ENCODE measurements around the gene ZYX.
"Not testable (repeated sequence)": the region's sequence is repeated elsewhere in the genome, so short reads cannot be mapped to it uniquely, and the experiment has no call there.

The ZYX gene

DNA sequence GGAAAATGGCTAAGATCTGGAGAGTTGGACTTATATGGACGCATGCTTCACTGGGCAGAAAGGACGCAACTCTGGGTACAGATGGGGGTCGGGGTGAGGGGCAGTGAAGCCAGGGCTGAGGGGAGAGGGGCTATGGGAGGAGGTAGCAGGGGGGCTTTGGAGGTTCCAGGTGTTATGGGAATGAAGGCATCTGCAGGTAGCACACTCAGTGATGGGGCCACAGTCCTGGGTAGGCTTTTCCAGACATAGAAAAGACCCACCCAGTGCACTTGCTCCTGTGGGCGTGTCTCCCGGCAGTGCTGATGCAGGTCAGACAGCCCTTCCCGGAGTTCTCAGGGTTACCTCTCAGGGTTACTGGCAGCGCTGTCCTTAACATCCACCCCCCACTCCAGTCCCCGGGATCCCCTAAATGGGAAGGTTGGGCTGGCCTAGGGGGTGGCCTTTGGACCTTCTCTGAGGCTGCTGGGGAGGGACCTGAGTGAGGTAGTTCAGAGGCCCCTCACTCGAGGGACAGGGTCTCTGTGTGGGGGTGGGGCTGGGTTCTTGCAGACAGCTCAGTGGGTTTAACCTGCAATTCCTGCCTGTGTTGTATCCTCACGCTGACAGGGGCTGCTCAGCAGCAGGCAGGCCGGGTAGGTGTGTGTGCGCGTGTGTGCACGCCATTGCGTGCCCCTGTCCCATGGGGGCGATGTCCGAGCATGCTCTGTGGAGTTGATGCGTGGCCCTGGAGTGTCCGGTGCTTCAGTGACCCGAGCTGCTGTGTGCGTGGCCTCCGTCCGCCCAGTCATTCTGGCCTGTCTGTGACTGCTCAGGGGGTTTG, 6.2 kb downstream of the ZYX start:
- DNase-seq = no peak

DNA sequence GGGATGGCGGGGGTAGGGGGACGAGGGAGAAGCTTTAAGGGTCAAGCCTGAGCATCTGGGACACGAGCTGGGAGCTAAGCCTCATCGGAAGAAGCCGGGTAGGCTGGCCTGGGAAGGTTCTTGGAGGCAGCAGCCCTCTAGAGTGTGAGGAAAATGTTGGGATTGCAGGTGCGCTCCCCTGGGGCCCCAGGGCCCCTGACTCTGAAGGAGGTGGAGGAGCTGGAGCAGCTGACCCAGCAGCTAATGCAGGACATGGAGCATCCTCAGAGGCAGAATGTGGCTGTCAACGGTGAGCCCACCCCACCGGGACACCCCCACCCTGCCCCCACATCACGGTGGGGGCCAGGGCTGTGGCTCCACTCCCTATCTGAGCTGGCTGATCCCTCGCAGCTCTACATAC, 6.9 kb downstream of the ZYX start:
- DNase-seq = no peak

DNA sequence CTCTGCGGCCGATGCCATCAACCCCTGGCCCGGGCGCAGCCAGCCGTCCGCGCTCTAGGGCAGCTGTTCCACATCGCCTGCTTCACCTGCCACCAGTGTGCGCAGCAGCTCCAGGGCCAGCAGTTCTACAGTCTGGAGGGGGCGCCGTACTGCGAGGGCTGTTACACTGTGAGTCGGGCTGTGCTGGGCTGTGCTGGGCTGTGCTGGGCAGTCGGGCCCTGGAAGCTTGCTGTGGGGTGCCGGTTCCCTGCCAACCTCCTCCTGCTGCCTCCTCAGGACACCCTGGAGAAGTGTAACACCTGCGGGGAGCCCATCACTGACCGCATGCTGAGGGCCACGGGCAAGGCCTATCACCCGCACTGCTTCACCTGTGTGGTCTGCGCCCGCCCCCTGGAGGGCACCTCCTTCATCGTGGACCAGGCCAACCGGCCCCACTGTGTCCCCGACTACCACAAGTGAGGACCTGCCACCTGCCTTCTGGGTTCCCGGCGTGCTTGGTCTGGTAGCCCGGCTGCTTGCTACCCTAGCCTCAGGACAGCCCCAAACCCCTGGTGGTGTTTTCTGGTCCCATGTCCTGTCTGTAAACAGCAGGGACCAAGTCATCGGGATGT, 7.5 kb downstream of the ZYX start:
- DNase-seq = no peak

DNA sequence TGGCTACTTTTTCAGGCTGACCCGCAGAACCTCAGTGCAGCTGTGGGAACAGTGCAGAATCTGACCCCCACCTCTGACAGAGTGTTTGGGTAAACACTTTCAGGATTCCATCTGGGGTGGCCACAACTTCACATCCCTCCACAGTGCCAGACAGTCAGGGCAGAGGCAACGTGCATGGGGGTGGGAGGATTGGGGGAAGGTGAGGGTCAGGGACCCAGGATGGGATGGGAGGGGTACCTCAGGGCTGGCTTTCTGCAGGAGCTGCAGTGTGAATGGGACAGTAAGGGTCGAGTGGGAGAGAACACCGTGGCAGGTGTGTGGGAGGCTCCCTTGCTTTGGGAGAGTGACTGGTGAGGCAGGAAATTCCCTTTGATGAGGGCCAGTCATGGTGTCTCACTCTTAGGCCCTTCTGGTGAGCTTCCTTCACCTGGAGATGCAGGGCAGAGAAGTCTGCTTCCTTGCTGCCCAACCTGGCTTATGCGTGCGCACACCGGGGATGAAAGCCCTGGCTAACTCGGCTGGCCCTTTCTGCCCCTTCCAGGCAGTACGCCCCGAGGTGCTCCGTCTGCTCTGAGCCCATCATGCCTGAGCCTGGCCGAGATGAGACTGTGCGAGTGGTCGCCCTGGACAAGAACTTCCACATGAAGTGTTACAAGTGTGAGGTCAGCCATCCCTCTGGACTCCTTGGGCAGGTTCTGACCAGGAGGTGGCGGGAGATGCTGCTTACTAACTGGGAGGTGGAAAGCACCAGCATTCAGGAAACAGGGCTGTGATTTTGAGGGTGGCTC, 8.4 kb downstream of the ZYX start:
- DNase-seq = no peak

DNA sequence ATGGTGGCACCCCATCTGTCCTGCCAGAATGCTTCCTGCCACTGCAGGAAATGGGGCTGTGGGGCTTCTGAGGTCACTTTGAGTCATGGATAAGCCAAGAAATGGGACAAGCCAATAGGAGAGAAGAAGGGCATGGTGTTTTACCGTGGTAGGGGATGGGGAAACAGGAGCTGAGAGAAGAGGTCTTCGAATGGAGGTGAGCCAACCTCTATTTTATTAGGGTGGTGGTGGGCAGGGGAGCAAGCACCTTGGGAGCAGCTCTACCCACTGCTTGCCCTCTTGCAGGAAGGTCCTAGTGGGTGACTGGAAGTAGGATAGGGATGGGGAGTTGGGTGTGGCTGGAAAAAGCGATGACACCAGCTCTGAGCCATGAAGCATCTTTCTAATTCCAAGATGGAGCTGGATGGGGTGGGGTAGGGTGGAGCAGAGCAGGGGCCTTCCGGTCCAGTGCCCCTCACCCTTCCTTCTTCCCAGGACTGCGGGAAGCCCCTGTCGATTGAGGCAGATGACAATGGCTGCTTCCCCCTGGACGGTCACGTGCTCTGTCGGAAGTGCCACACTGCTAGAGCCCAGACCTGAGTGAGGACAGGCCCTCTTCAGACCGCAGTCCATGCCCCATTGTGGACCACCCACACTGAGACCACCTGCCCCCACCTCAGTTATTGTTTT, 9.1 kb downstream of the ZYX start:
- no peak for DNase-seq

DNA sequence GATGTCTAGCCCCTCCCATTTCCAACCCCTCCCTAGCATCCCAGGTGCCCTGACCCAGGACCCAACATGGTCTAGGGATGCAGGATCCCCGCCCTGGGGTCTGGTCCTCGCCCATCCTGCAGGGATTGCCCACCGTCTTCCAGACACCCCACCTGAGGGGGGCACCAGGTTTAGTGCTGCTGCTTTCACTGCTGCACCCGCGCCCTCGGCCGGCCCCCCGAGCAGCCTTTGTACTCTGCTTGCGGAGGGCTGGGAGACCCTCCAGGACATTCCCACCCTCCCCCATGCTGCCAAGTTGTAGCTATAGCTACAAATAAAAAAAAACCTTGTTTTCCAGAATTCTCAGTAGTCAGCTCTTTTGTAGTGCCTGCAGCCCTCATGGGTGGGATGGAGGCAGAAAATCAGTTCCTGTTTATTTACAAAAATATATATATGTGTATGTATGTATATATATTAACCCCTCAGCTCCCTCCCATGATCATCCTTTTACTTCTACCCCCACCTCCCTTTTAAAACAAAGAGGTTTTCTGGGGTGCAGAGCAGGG, 9.7 kb downstream of the ZYX start:
- DNase-seq = no peak

DNA sequence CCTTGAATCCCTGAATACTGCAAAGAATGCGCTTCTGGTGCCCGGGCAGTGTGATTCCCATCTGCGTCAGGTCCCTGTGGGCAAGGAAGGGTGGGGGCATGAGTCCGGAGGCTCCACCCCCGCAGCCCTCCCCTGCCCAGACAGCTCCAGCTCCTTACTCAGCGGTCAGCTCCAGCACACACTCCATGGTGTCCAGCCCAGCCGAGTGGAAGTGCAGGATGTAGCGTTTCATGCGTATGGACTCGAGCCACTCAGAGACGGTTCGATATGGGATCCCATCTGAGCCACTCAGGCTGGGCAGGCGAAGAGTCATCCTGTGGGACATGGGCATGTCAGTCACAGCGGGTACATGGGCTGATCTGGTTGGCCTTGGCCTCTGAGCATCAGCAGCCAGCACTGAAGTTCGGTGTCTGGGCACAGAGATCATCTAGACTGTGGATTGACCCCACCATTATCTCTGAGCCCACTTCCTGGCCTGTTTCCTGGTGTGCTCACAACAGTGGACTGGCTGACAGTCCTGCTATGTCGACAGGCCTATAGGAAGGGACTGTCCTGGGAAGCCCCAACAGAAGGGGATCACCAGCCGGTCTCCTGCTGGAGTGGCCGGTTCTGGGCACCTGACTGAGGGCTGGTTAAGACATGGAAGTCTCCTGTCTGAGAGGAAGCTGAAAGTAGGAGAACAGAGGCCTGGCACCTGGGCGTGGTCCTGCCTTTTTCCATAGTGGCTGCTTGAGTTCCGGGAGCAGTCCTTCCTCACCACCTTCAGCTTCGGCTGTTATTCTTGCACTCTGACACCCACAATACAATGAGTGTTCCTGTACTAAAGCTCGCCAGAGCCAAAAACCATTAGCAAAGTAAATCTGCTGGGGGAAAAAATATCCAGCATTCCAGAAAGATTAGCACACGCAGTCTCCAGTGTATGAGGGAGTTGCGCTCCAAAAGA, 10.6 kb downstream of the ZYX start:
- DNase-seq = no peak

DNA sequence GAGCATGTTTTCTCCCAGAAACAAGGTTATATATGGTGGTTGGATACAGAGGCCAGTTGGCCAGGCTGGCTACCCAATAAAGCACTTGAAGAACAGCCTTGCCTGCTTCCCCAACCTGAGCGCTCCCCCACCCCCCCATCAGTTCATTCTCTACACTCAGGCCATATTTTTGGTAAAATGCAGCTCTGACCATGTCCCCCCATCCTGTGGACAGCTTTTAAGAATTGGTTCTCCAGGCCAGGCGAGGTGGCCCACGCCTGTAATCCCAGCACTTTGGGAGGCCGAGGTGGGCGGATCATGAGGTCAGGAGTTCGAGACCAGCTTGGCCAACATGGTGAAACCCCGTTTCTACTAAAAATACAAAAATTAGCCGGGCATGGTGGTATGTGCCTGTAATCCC, 11.3 kb downstream of the ZYX start:
- not testable (repeated sequence) for DNase-seq

DNA sequence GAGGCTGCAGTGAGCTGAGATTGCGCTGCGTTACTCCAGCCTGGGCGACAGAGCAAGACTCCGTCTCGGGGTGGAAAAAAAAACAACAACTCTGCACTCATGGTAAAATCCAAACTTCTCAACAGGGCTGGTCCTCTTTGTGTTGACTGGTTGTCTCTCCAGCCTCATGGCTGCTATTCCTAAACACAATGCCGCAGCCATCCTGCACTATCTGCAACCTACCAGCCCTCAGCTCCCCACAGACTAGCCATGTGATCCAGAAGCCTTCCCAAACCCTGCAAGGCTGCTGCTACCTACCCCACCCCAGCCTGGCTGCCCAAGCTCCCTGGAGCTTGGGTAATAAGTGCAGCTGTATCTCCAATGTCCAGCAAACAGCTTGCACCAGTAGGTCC, 11.7 kb downstream of the ZYX start:
- DNase-seq = no peak

DNA sequence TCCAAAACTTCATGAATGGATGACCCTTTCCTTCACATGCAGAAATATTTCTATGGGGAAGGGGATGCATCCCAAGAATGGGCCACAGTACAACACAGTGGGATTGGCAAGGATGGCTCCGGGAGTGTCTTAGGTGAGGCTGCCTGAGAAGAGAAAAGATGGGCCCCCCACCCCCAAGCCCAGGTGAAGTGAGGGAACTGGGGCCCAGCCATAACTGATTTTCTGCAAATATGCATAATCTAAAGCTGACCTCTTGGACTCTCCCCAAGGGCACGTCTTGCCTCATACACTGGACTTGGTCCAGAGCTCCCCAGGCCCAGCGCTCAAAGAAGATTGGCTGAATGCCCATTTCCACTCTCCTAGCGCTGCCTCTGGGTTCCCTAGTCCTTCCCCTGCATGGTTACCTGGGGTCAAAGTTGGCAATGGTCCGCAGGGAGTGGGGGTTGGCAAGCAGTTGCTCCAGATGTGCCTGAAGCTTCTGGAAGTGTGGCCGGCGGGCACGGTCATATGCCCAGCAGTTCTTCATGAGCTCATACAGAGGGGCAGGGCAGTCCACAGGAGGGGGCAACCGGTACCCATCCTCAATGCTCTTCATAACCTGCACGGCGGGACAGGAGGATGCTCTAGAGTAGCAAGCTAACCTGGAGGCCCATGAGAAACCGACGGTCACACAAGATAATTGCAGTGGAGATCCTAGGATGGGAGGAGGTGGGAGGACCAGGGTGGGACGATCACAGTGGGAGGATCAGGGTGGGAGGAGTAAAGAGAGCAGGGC, 12.3 kb downstream of the ZYX start:
- DNase-seq = no peak

DNA sequence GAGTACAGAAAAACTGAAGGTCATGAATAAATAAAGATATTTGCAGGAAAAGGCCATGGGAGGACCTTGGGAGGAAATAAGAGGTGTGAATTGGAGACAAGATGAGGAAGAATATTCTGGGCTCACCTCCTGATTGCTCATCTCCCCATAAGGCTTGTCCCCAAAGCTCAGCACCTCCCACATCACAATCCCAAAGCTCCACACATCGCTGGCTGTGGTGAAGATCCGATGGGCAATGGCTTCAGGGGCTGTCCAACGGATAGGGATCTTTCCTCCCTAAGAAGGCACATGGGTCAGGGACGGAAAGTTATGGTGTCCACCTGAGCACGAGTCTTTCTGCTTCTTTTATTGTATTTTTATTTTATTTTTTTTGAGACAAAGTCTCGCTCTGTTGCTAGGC, 12.9 kb downstream of the ZYX start:
- no peak for DNase-seq

DNA sequence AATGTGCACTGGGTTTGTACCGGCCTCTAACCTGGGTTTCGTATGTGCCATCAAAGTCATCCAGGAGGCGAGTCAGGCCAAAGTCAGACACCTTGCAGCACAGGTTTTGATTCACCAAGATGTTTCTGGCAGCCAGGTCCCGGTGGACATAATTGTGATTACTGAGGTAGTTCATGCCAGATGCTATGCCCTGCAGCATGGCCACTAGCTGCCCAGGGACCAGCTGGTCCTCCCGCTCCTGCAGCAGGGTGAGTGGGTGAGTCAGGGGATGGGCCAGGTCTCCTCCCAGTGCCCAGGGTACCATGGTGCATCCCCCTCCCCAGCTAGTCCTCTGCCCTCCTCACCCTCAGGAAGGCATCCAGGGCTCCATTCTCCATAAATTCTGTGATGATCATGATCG, 13.6 kb downstream of the ZYX start:
- DNase-seq = no peak

DNA sequence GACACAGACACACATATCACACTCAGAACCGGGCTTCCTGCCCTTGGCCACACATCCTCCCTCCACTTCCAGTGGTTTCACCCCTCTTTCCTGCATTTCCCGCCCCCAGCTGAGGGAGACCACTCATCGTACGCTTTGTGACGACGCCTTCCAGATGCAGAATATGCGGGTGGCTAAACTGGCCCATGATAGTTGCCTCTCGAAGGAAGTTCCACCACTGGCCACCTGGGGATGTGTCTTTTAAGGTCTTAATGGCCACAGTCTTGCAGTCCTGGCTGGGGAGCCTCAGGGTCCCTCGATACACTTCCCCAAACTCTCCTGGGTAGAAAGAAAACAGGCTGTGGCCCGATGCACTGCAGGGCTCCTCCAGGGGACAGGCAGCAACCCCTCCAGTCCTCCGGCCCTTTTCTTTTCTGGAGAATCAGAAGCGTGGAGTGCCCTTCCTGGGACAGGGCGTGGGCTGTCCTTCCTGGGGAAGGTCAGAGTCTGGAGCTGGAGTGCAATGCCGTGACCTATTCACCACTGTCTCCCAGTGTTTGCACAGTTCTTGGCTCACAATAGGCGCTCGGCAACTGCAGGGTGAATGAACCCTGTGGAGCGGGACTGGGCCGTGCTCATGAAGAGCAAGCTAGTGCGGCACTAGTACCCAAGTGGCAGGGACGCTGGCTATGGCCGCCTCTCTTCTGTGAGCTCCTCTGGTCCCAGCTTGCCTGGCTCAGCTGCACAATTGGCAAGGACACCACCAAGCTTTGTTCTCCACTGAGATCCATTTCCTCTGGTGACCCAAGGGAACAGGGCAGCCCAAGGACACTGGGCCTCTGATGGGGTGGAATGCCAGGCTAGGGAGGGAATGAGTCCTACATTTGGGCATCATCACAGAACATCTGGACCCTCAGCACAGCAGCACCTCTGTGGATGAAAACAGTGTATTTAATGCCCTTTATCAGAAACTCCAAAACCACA, 14.3 kb downstream of the ZYX start:
- no peak for DNase-seq

DNA sequence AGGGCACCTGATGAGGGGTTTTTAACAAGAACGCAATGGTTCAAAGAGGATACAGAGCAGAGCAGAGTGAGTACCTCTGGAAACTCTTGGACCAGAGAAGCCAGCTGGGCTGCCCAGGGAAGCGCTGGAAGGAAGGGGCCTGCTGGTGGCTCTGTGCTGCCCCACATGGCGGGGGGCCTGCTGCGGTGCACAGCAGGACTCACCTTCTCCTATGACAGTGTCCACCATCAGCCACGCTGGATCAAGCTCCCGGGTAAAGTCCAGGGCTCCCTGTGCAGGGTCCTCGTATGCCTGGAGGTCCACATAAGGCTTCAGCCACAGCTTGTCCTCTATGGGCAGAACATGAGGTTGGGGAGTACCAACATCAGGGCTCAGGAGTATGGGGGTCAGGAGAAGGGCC, 15.0 kb downstream of the ZYX start:
- DNase-seq = no peak

DNA sequence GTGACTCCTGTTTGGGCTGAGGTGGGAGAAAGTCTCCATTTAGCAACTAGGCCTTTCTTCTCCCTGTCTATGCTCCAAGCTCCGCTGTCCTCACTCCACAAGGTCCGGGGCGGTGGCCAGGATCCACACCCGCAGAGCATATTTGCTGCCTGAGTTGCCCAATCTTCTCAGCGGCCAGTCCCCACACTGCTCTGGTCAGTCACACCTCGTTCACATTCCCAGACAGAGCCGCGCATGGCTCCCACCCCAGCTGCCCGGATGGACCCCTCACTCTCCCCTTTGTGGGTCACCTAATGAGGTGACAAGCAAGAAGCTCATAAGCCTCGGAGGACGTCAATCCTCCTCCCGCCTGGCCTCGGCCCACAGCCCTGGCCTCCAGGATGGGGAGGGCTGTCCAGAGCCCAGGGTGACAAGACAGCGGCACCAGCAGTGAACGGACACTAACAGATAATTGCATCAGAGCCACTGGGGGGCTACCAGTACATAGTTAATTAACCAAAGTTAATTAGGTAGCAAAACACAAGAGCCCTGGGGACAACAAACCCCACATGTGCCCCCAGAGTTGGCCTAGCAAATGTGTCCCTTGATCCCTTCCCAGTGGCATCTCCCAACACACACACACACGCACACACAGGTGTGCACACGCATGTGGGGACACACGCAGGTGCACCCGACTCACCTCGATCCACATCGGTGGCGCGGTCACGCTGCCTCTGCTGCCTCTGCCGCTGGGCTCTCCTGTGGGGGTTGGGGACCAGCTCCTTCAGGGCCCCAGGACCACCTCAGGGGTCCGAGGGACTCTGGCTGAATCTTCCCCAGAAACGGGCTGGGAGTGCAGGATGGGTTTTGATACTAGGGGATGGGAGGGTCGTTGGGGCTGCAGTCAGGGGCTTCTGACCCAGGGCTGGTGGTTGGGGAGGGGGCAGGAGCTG, 15.7 kb downstream of the ZYX start:
- no peak for DNase-seq

DNA sequence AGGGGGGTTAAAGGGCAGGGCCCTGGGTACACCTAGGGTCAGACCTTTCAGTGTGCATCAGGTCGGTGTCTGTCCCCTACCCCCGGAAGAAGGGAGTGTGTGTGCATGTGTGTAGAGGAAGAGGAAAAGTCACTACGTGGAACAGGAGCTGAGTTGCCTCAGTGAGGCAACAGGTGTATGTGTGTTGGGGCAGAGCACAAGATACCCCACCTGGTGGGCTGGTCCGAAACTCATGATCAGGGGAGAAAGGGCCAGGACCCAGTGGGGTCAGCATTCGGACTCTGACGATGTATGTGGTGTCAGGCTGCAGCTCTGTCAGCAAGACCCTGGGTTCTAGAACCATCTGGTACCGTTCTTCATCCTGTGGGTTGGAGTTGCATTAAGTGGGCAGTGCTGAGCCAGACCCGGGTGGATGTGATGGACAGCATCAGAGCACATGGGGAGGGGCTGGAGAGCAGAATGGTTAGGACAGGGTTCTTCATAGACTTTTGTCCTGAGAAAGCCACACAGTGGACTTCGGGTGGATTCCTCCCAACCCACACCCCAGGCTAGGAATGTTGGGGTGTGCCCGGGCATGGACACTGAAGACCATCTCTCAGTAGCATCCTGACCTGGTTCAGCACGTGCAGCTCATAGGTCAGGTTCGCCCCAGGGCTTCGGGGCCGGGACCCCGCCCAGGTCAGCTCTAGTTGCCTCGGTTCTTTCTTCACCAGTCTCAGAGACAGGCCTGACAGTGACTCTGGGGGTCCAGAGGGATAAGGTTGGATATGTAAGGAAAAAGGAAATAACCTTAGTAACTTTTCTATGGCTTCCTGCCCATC, 16.8 kb downstream of the ZYX start:
- no peak for DNase-seq

DNA sequence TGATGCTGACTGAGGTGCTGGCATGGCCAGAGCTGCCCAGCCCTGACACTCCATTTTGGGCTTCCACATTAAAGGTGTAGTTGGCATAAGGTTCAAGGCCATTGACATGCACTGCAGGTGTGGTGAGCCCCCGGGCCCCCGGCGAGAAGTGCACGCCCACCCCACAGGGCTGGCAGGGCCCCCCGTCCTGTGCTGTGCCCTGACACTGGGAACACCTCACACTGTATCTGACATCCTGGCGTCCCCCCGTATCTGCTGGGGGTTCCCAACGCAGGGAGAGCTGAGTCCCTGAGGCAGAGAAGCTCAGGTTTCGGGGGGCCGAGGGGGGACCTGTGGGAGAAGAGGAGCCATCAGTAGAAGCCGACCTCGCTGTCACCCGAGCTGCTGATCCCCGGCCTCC, 17.5 kb downstream of the ZYX start:
- no peak for DNase-seq

DNA sequence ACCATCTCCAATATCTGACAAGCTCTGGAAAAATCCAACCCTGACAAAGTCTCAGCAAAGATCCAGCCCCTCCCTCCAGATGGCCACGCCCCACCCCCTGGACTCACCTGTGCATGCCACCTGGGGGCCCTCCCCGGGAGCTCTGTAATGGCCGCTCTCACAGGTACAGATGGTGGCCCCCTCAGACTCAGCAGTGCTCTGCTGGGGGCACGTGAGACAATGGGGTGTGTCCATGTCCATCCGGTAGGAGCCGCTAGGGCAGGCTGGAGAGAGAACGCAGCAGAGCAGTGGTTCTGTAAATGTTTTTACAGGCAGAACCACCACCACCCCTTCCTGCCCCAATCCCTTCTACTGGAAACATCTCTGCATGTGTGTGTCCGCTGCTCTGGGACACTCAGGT, 18.0 kb downstream of the ZYX start:
- DNase-seq = no peak

Measured in NCI-H2081 (cell line).